CD14-positive monocyte (primary cell): ENCODE results near the gene YAF2. TPM values are rescaled to one million over a fixed set of nuclear protein-coding genes. Genes with fewer than 3 reads are reported as not detected.

ENCODE experiments used
- DNase-seq, 3 donors: peaks; one replicate each; pipeline ENCODE4 v3.0.0-alpha.2; 2011 to 2022
- H2AFZ ChIP-seq: 2 replicates; pipeline ENCODE4 v1.6.0; 2012; ENCODE audit warnings: mild to moderate bottlenecking, low read depth, low read length, inconsistent platforms; ENCODE audit not compliant: insufficient read depth, poor library complexity, severe bottlenecking
- H3K27ac ChIP-seq, 2 donors: 1 replicate in 1 of 2; 2 replicates in 1 of 2; pipeline ENCODE4 v1.5.1; 2012 to 2013; ENCODE audit warnings: low read length in 2 of 2, control low read depth in 1 of 2, inconsistent platforms in 1 of 2, low read depth in 1 of 2, mild to moderate bottlenecking in 1 of 2
- H3K27me3 ChIP-seq, 2 donors: one replicate each; pipeline versions ENCODE4 v1.6.0 to v1.6.1; 2011 to 2013; ENCODE audit warnings: low read length in 2 of 2; ENCODE audit not compliant: control insufficient read depth in 2 of 2, insufficient read depth in 2 of 2
- H3K36me3 ChIP-seq, 2 donors: replicated peaks in 1 of 2; 1 replicate in 1 of 2; 2 replicates in 1 of 2; pipeline versions ENCODE4 v1.5.1 to v1.6.1; 2012 to 2013; ENCODE audit warnings: low read length in 2 of 2, control low read depth in 1 of 2, inconsistent platforms in 1 of 2, mild to moderate bottlenecking in 1 of 2; ENCODE audit not compliant: insufficient read depth in 2 of 2, control insufficient read depth in 1 of 2
- H3K4me1 ChIP-seq, 2 donors: 1 replicate in 1 of 2; 2 replicates in 1 of 2; pipeline versions ENCODE4 v1.5.1 to v1.6.1; 2012 to 2013; ENCODE audit warnings: low read length in 2 of 2, control low read depth in 1 of 2, inconsistent platforms in 1 of 2, mild to moderate bottlenecking in 1 of 2, moderate library complexity in 1 of 2; ENCODE audit not compliant: insufficient read depth in 2 of 2, control insufficient read depth in 1 of 2
- H3K4me2 ChIP-seq: replicated peaks from 2 replicates; pipeline ENCODE3; 2012; ENCODE audit warnings: low read length, moderate library complexity, mild to moderate bottlenecking; ENCODE audit not compliant: poor library complexity, severe bottlenecking; ENCODE audit errors: extremely low read depth
- H3K4me3 ChIP-seq, 3 experiments: fragments of 200-600 bp in 1 of 3; sonication (generic) in 1 of 3; replicated peaks in 1 of 3; 1 replicate in 2 of 3; 2 replicates in 1 of 3; pipeline ENCODE4 v1.5.1; 2011 to 2013; ENCODE audit warnings: low read length in 3 of 3, mild to moderate bottlenecking in 3 of 3, control low read depth in 2 of 3, low read depth in 2 of 3, inconsistent platforms in 1 of 3, moderate library complexity in 1 of 3
- H3K79me2 ChIP-seq: 2 replicates; pipeline ENCODE4 v1.6.0; 2012; ENCODE audit warnings: mild to moderate bottlenecking, control low read depth, inconsistent platforms, low read length, moderate library complexity; ENCODE audit not compliant: insufficient read depth
- H3K9ac ChIP-seq: 2 replicates; pipeline ENCODE4 v1.6.0; 2017; ENCODE audit warnings: low read length, mild to moderate bottlenecking; ENCODE audit not compliant: insufficient read depth, poor library complexity, severe bottlenecking
- H3K9me3 ChIP-seq, 2 donors: replicated peaks in 1 of 2; 1 replicate in 1 of 2; 2 replicates in 1 of 2; pipeline versions ENCODE4 v1.5.1 to v1.6.1; 2012 to 2013; ENCODE audit warnings: low read length in 2 of 2, control low read depth in 1 of 2; ENCODE audit not compliant: control insufficient read depth in 1 of 2, insufficient read depth in 1 of 2
- H4K20me1 ChIP-seq: 2 replicates; pipeline ENCODE4 v1.6.0; 2012; ENCODE audit warnings: mild to moderate bottlenecking, low read length, control low read depth, moderate library complexity; ENCODE audit not compliant: insufficient read depth
- H3K27ac Mint-ChIP-seq, 7 donors: one replicate each; pipeline ENCODE4 v1.8.0; 2020; ENCODE audit warnings: mild to moderate bottlenecking in 7 of 7, mixed read lengths in 7 of 7, moderate library complexity in 6 of 7, inconsistent platforms in 2 of 7
- H3K27me3 Mint-ChIP-seq, 3 donors: one replicate each; pipeline ENCODE4 v1.8.0; 2021 to 2022; ENCODE audit warnings: low read depth in 3 of 3, mild to moderate bottlenecking in 3 of 3, mixed read lengths in 3 of 3, moderate library complexity in 3 of 3, inconsistent platforms in 1 of 3
- H3K36me3 Mint-ChIP-seq, 2 donors: one replicate each; pipeline ENCODE4 v1.8.0; 2020; ENCODE audit warnings: mixed read lengths in 2 of 2, inconsistent platforms in 1 of 2, mild to moderate bottlenecking in 1 of 2
- H3K4me1 Mint-ChIP-seq: one replicate; pipeline ENCODE4 v1.8.0; 2020; ENCODE audit warnings: mild to moderate bottlenecking, mixed read lengths
- H3K4me3 Mint-ChIP-seq, 2 donors: one replicate each; pipeline ENCODE4 v1.8.0; 2020; ENCODE audit warnings: mild to moderate bottlenecking in 2 of 2, mixed read lengths in 2 of 2, moderate library complexity in 1 of 2
- H3K9me3 Mint-ChIP-seq, 7 donors: one replicate each; pipeline ENCODE4 v1.8.0; 2020 to 2022; ENCODE audit warnings: mixed read lengths in 7 of 7, mild to moderate bottlenecking in 6 of 7, moderate library complexity in 6 of 7, inconsistent platforms in 2 of 7
- WGBS: methylation state at CpG from one replicate; pipeline ENCODE4 v1.1.5; 2013; ENCODE audit warnings: missing lambda C conversion rate; ENCODE audit not compliant: insufficient coverage; 5-methylcytosine and 5-hydroxymethylcytosine counted together
- intact Hi-C, 2 donors: fragments of 100-400 bp; cut with micrococcal nuclease; formaldehyde crosslinking; loops; one replicate each; pipeline versions ENCODE4 v1.15.0 to v1.15.1; 2023
- polyA plus RNA-seq, 3 donors: library from polyadenylated mRNA; depleted of rRNA in 1 of 3; unstranded in 2 of 3; stranded (reverse) in 1 of 3; fragments of 300-500 nt in 2 of 3; fragments of >200 nt in 1 of 3; fragmentation: Illumina TruSeq in 2 of 3; gene quantifications; 1 replicate in 2 of 3; 2 replicates in 1 of 3; pipeline ENCODE4 v1.2.3, GENCODE V29; 2012 to 2021
- TF ChIP-seq, protein P1 (sequence below): fragments of 200-600 bp; IDR thresholded peaks from one replicate; pipeline ENCODE4 v1.8.0; 2022; ENCODE audit warnings: antibody characterized with exemption, mild to moderate bottlenecking

Gene YAF2
- polyA plus RNA-seq, 3 donors: 6.2 to 11.0 (median 8.5) TPM

- peaks cover 81% of the 10 kb centered on the region for H4K20me1 ChIP-seq
- no peak overlapping the region for H2AFZ ChIP-seq
- TF ChIP-seq, protein P1, sequence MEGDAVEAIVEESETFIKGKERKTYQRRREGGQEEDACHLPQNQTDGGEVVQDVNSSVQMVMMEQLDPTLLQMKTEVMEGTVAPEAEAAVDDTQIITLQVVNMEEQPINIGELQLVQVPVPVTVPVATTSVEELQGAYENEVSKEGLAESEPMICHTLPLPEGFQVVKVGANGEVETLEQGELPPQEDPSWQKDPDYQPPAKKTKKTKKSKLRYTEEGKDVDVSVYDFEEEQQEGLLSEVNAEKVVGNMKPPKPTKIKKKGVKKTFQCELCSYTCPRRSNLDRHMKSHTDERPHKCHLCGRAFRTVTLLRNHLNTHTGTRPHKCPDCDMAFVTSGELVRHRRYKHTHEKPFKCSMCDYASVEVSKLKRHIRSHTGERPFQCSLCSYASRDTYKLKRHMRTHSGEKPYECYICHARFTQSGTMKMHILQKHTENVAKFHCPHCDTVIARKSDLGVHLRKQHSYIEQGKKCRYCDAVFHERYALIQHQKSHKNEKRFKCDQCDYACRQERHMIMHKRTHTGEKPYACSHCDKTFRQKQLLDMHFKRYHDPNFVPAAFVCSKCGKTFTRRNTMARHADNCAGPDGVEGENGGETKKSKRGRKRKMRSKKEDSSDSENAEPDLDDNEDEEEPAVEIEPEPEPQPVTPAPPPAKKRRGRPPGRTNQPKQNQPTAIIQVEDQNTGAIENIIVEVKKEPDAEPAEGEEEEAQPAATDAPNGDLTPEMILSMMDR: no peak
- whole genome bisulfite sequencing: 90% methylated on average over 2 of the region's 3 CpGs
- Mint-ChIP-seq H3K4me3 (no peak overlapping the region), H3K4me1 (peaks cover 24% of the 10 kb centered on the region), H3K27ac (peak overlapping the region in 3 of 7 donors; percentile 57 to 62 (median 60)), H3K9me3 (no peaks in the 10 kb centered on the region), H3K36me3 (peaks cover 5 to 9% of the 10 kb centered on the region in 2 donors), H3K27me3 (no peaks in the 10 kb centered on the region)
- H3K27me3 ChIP-seq: no peaks in the 10 kb centered on the region
- H3K4me1 ChIP-seq: peaks cover 11 to 19% of the 10 kb centered on the region in 2 donors
- H3K4me3 ChIP-seq: no peak overlapping the region
- H3K27ac ChIP-seq: peak overlapping the region in 1 of 2 donors; percentile 42
- H3K9me3 ChIP-seq: no peaks in the 10 kb centered on the region
- no peak overlapping the region for H3K4me2 ChIP-seq
- intact Hi-C loops: no loop called here
- peaks cover 99% of the 10 kb centered on the region for H3K79me2 ChIP-seq
- DNase-seq: peak; percentile 24 to 53 (median 51)
- H3K36me3 ChIP-seq: no peaks in the 10 kb centered on the region
- no peak overlapping the region for H3K9ac ChIP-seq
Observed at GRCh38 chr12:42135259-42135814, 102.7 kb downstream of the YAF2 start.

DNA sequence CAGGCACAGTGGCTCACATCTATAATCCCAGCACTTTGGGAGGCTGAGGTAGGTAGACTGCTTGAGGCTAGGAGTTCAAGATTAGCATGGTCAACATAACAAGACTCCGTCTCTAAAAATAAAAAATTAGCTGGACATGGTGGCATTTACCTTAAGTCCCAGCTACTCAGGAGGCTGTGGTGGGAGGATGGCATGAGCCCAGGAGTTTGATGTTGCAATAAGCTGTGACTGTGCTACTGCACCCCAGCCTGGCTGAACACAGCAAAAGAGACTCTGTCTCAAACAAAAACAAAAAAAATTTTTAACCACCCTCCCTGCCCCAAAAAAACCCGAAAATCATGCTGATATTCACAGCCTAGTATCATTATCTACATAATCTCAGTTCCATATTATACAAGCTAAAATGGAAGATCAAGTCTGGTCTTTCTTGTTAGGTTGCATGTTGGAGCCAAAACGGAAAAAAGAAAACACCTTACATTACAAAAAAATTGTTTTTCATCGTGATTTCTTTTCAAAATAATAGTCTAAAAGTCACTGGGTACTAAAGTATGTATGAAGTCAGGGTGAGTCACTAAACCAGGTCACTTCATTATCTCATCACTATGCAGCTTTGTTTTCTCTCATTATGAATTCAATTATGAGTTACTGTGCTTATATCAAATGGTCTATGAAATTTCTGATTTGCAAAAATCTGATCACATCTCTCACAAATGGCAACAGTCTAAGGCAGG is 107.2 kb downstream of the YAF2 start:
- H3K4me3 Mint-ChIP-seq: no peak overlapping the region
- Histone ChIP-seq H3K27ac (peak overlapping the region in 1 of 2 donors; percentile 47), H3K4me3 (no peak overlapping the region), H3K4me1 (peaks cover 11 to 20% of the 10 kb centered on the region in 2 donors), H3K9me3 (no peaks in the 10 kb centered on the region), H3K9ac (no peak overlapping the region), H3K27me3 (no peaks in the 10 kb centered on the region), H3K79me2 (peaks cover 90% of the 10 kb centered on the region), H4K20me1 (peaks cover 76% of the 10 kb centered on the region), H2AFZ (no peak overlapping the region), H3K4me2 (no peak overlapping the region), H3K36me3 (no peaks in the 10 kb centered on the region)
- peak overlapping the region in 1 of 7 donors; percentile 56 for H3K27ac Mint-ChIP-seq
- DNase-seq: peak in 2 of 3 donors; percentile 17 to 30
- peaks cover 22% of the 10 kb centered on the region for H3K4me1 Mint-ChIP-seq
- H3K27me3 Mint-ChIP-seq: no peaks in the 10 kb centered on the region
- no peaks in the 10 kb centered on the region for H3K9me3 Mint-ChIP-seq
- no CpG with 5 or more reads among the region's 4 CpGs for WGBS
- intact Hi-C loops: loop anchor here in 1 of 2 donors (5.0 kb wide), 1 partner anchor 201 kb away; no protein-coding TSS in a partner anchor
- TF ChIP-seq, protein P1: no peak
- peaks cover 7 to 13% of the 10 kb centered on the region in 2 donors for H3K36me3 Mint-ChIP-seq
